GM08714 (cell line): ENCODE measurements around the gene MRPS11.
A peak's percentile ranks its signal among the peaks of the same experiment; 100 is the strongest.

ENCODE experiments used
- H3K4me3 ChIP-seq: fragments of 200-500 bp; sonication (Bioruptor generic); 2 replicates; pipeline ENCODE4 v1.5.1; 2014; ENCODE audit warnings: mild to moderate bottlenecking, low read length, inconsistent platforms
- ZNF274 ChIP-seq: IDR thresholded peaks from 2 replicates; pipeline ENCODE4 v1.6.1; 2012; ENCODE audit warnings: mild to moderate bottlenecking, low read depth, low read length

Gene MRPS11

GRCh38 chr15:88447741-88448140, 19.8 kb upstream of the MRPS11 start:
- no peak overlapping the region for H3K4me3 ChIP-seq
- no peak for TF ChIP-seq ZNF274

- no peak for TF ChIP-seq ZNF274
These were observed 18.5 kb upstream of the MRPS11 start for GRCh38 chr15:88448991-88449461.

GRCh38 chr15:88449581-88449980, 17.9 kb upstream of the MRPS11 start:
- no peak for TF ChIP-seq ZNF274
- H3K4me3 ChIP-seq, result no peak overlapping the region

More at GRCh38 chr15:88448991-88449461, 18.5 kb upstream of the MRPS11 start:
- H3K4me3 ChIP-seq, result no peak overlapping the region

GRCh38 chr15:88450125-88450798, 17.2 kb upstream of the MRPS11 start:
- H3K4me3 ChIP-seq, result no peak overlapping the region
- TF ChIP-seq ZNF274, result no peak

- no peak for TF ChIP-seq ZNF274
- no peak overlapping the region for H3K4me3 ChIP-seq
These were observed 13.9 kb upstream of the MRPS11 start for GRCh38 chr15:88453651-88454050.

GRCh38 chr15:88454236-88454635, 13.3 kb upstream of the MRPS11 start:
- TF ChIP-seq ZNF274, result no peak
- no peak overlapping the region for H3K4me3 ChIP-seq

GRCh38 chr15:88454867-88455810, 12.4 kb upstream of the MRPS11 start:
- no peak for TF ChIP-seq ZNF274

GRCh38 chr15:88456733-88457132, 10.8 kb upstream of the MRPS11 start:
- TF ChIP-seq ZNF274, result no peak
- no peak overlapping the region for H3K4me3 ChIP-seq

More at GRCh38 chr15:88454867-88455810, 12.4 kb upstream of the MRPS11 start:
- H3K4me3 ChIP-seq, result no peak overlapping the region

- TF ChIP-seq ZNF274, result no peak
- H3K4me3 ChIP-seq, result no peak overlapping the region
These were observed 3.5 kb upstream of the MRPS11 start for GRCh38 chr15:88463870-88464532.

- no peak overlapping the region; the same call in 1 of the 2 replicates for H3K4me3 ChIP-seq
- TF ChIP-seq ZNF274, result no peak
These were observed 1.8 kb upstream of the MRPS11 start for GRCh38 chr15:88465633-88466224.

GRCh38 chr15:88467935-88468528, 524 bp downstream of the MRPS11 start:
- no peak for TF ChIP-seq ZNF274
- peak overlapping the region; percentile 91 for H3K4me3 ChIP-seq

GRCh38 chr15:88468721-88469120, 1.2 kb downstream of the MRPS11 start:
- peak overlapping the region; percentile 91; the same call in 1 of the 2 replicates for H3K4me3 ChIP-seq

- no peak overlapping the region for H3K4me3 ChIP-seq
- TF ChIP-seq ZNF274, result no peak
These were observed 1.8 kb downstream of the MRPS11 start for GRCh38 chr15:88469321-88469720.
